IMR-90 (cell line): ENCODE results near the gene ALOX12B. TPM values are rescaled to one million over a fixed set of nuclear protein-coding genes. Genes with fewer than 3 reads are reported as not detected.

Experiments
- ATAC-seq: fragments of 200-7000 bp; cut with Tn5 transposase; 2 replicates; pipeline ENCODE4 v1.9.1; 2020; ENCODE audit warnings: low read depth, mild to moderate bottlenecking, moderate library complexity
- BruUV-seq: library from RNA; stranded (reverse); fragments of 400-500 nt; replicated peaks from 2 replicates; lab custom pipeline; 2021; lab: Mats Ljungman, UMichigan
- CTCF ChIA-PET: fragments of 300-600 bp; formaldehyde crosslinking; extraction: SDS; loops from one replicate; lab custom pipeline; 2021; ENCODE audit warnings: antibody characterized with exemption; lab: Yijun Ruan, JAX
- POLR2A ChIA-PET: fragments of 300-600 bp; sonication (Branson Sonifier 250); formaldehyde crosslinking; loops from one replicate; lab custom pipeline; 2022; ENCODE audit warnings: antibody characterized with exemption; ENCODE audit not compliant: unreplicated experiment; lab: Charles Lee
- DNase-seq: peaks from one replicate; pipeline ENCODE4 v3.0.0; 2013
- H2AFZ ChIP-seq: replicated peaks from 2 replicates; pipeline ENCODE3; 2013; ENCODE audit warnings: low read length, mild to moderate bottlenecking; ENCODE audit not compliant: poor library complexity
- H2AK5ac ChIP-seq: 2 replicates; pipeline ENCODE4 v1.6.1; 2013; ENCODE audit warnings: low read depth, low read length, inconsistent platforms
- H2AK9ac ChIP-seq: replicated peaks from 2 replicates; pipeline ENCODE3; 2013; ENCODE audit warnings: mild to moderate bottlenecking, low read depth, low read length, moderate library complexity; ENCODE audit not compliant: poor library complexity
- H2BK120ac ChIP-seq: 2 replicates; pipeline ENCODE4 v1.6.1; 2013; ENCODE audit warnings: low read depth, low read length, inconsistent platforms
- H2BK15ac ChIP-seq: 3 replicates; pipeline ENCODE4 v1.6.1; 2013; ENCODE audit warnings: low read depth, low read length, inconsistent platforms
- H2BK20ac ChIP-seq: 2 replicates; pipeline ENCODE4 v1.6.1; 2013; ENCODE audit warnings: low read depth, mild to moderate bottlenecking, inconsistent platforms, low read length, moderate library complexity
- H2BK5ac ChIP-seq: 2 replicates; pipeline ENCODE4 v1.6.1; 2013; ENCODE audit warnings: mild to moderate bottlenecking, low read depth, low read length, inconsistent platforms; ENCODE audit not compliant: poor library complexity, severe bottlenecking
- H3K14ac ChIP-seq: replicated peaks from 2 replicates; pipeline ENCODE4 v1.6.1; 2013; ENCODE audit warnings: low read depth, low read length, inconsistent platforms
- H3K18ac ChIP-seq: 2 replicates; pipeline ENCODE4 v1.6.1; 2013; ENCODE audit warnings: low read depth, low read length, control low read depth
- H3K23ac ChIP-seq: 2 replicates; pipeline ENCODE4 v1.6.1; 2013; ENCODE audit warnings: low read depth, low read length, inconsistent platforms
- H3K27ac ChIP-seq: 2 replicates; pipeline ENCODE4 v1.5.1; 2013; ENCODE audit warnings: mild to moderate bottlenecking, control low read depth, low read length; ENCODE audit not compliant: insufficient read depth
- H3K27me3 ChIP-seq: 2 replicates; pipeline ENCODE4 v1.6.1; 2013; ENCODE audit warnings: low read length; ENCODE audit not compliant: control insufficient read depth, insufficient read depth
- H3K36me3 ChIP-seq: 2 replicates; pipeline ENCODE4 v1.6.1; 2013; ENCODE audit warnings: low read length, mixed read lengths; ENCODE audit not compliant: control insufficient read depth, insufficient read depth
- H3K4ac ChIP-seq: 2 replicates; pipeline ENCODE4 v1.6.1; 2013; ENCODE audit warnings: low read depth, low read length, inconsistent platforms
- H3K4me1 ChIP-seq: 2 replicates; pipeline ENCODE4 v1.6.1; 2013; ENCODE audit warnings: low read length, mixed read lengths; ENCODE audit not compliant: control insufficient read depth, insufficient read depth
- H3K4me2 ChIP-seq: 2 replicates; pipeline ENCODE4 v1.6.1; 2013; ENCODE audit warnings: low read depth, mild to moderate bottlenecking, control low read depth, low read length, moderate library complexity
- H3K4me3 ChIP-seq: 2 replicates; pipeline ENCODE4 v1.5.1; 2013; ENCODE audit warnings: low read depth, mild to moderate bottlenecking, control low read depth, low read length, moderate library complexity; ENCODE audit not compliant: insufficient read depth
- H3K56ac ChIP-seq: 2 replicates; pipeline ENCODE4 v1.6.1; 2013; ENCODE audit warnings: low read length, inconsistent platforms; ENCODE audit not compliant: insufficient read depth; ENCODE audit errors: extremely low read depth
- H3K79me1 ChIP-seq, 2 experiments: 2 replicates each; pipeline ENCODE4 v1.6.1; 2013; ENCODE audit warnings: low read length in 2 of 2, inconsistent platforms in 1 of 2, low read depth in 1 of 2
- H3K9ac ChIP-seq: 2 replicates; pipeline ENCODE4 v1.6.1; 2013; ENCODE audit warnings: low read depth, low read length, control low read depth
- H3K9me1 ChIP-seq: 2 replicates; pipeline ENCODE4 v1.6.1; 2013; ENCODE audit warnings: low read length, inconsistent platforms; ENCODE audit not compliant: insufficient read depth
- H3K9me3 ChIP-seq: 2 replicates; pipeline ENCODE4 v1.6.1; 2013; ENCODE audit warnings: low read length; ENCODE audit not compliant: control insufficient read depth, insufficient read depth
- H4K20me1 ChIP-seq: 2 replicates; pipeline ENCODE4 v1.6.1; 2013; ENCODE audit warnings: low read length, inconsistent platforms; ENCODE audit not compliant: insufficient read depth
- H4K5ac ChIP-seq: 2 replicates; pipeline ENCODE4 v1.6.1; 2013; ENCODE audit warnings: mild to moderate bottlenecking, low read depth, low read length, control low read depth
- H4K8ac ChIP-seq, 2 experiments: 2 replicates each; pipeline ENCODE4 v1.6.1; 2013; ENCODE audit warnings: low read depth in 2 of 2, low read length in 2 of 2, control low read depth in 1 of 2, inconsistent platforms in 1 of 2
- H4K91ac ChIP-seq: 2 replicates; pipeline ENCODE4 v1.6.1; 2013; ENCODE audit warnings: low read depth, low read length, inconsistent platforms; ENCODE audit not compliant: insufficient read depth
- BHLHE40 ChIP-seq: fragments of 150-350 bp; IDR thresholded peaks from 2 replicates; pipeline ENCODE4 v1.6.1; 2016; ENCODE audit warnings: mild to moderate bottlenecking, low read depth, low read length
- CEBPB ChIP-seq: IDR thresholded peaks from 2 replicates; pipeline ENCODE4 v1.6.1; 2012; ENCODE audit warnings: low read depth, low read length, improper control_type of control experiment
- CHD1 ChIP-seq: IDR thresholded peaks from 2 replicates; pipeline ENCODE4 v1.6.1; 2012; ENCODE audit warnings: low read depth, low read length, improper control_type of control experiment
- ELK1 ChIP-seq: fragments of 150-350 bp; IDR thresholded peaks from 2 replicates; pipeline ENCODE4 v1.6.1; 2016; ENCODE audit warnings: low read depth, mild to moderate bottlenecking, low read length, moderate library complexity, borderline replicate concordance
- FOS ChIP-seq: fragments of 150-350 bp; IDR thresholded peaks from 2 replicates; pipeline ENCODE4 v1.6.1; 2016; ENCODE audit warnings: low read depth, low read length
- MAFK ChIP-seq: IDR thresholded peaks from 2 replicates; pipeline ENCODE4 v1.6.1; 2012; ENCODE audit warnings: low read depth, low read length, improper control_type of control experiment
- MAZ ChIP-seq: IDR thresholded peaks from 2 replicates; pipeline ENCODE4 v1.6.1; 2012; ENCODE audit warnings: low read depth, mild to moderate bottlenecking, low read length, improper control_type of control experiment, moderate library complexity, borderline replicate concordance
- MXI1 ChIP-seq: IDR thresholded peaks from 2 replicates; pipeline ENCODE4 v1.6.1; 2012; ENCODE audit warnings: low read depth, mild to moderate bottlenecking, low read length, moderate library complexity, borderline replicate concordance
- NFE2L2 ChIP-seq: fragments of 150-350 bp; IDR thresholded peaks from 2 replicates; pipeline ENCODE4 v1.6.1; 2016; ENCODE audit warnings: low read depth, mild to moderate bottlenecking, low read length
- POLR2A ChIP-seq: IDR thresholded peaks from 2 replicates; pipeline ENCODE4 v1.6.1; 2012; ENCODE audit warnings: mild to moderate bottlenecking, low read depth, low read length
- RAD21 ChIP-seq: IDR thresholded peaks from 2 replicates; pipeline ENCODE4 v1.6.1; 2012; ENCODE audit warnings: low read length, improper control_type of control experiment
- RCOR1 ChIP-seq: IDR thresholded peaks from 2 replicates; pipeline ENCODE4 v1.6.1; 2012; ENCODE audit warnings: mild to moderate bottlenecking, low read length, improper control_type of control experiment; ENCODE audit not compliant: insufficient replicate concordance
- RFX5 ChIP-seq: IDR thresholded peaks from 2 replicates; pipeline ENCODE4 v1.8.0; 2012; ENCODE audit warnings: low read depth, mild to moderate bottlenecking, low read length, moderate library complexity
- SMC3 ChIP-seq: fragments of 150-350 bp; IDR thresholded peaks from 2 replicates; pipeline ENCODE4 v1.6.1; 2016; ENCODE audit warnings: low read depth, mild to moderate bottlenecking, antibody characterized with exemption, low read length, moderate library complexity
- WGBS, 2 experiments: methylation state at CpG; one replicate each; pipeline versions ENCODE4 v1.1.5 to v1.1.7; 2013; ENCODE audit warnings: missing lambda C conversion rate in 2 of 2; ENCODE audit not compliant: insufficient read length in 1 of 2; ENCODE audit errors: extremely low coverage in 2 of 2; 5-methylcytosine and 5-hydroxymethylcytosine counted together
- dilution Hi-C: fragments of 300-500 bp; cut with HindIII; formaldehyde crosslinking; loops from one replicate; pipeline ENCODE4 v1.14.3; 2018; ENCODE audit warnings: low sequenced_read_pairs; ENCODE audit not compliant: unreplicated experiment
- in situ Hi-C: fragments of 300-500 bp; cut with MboI; formaldehyde crosslinking; loops from 3 replicates; pipeline ENCODE4 v1.14.3; 2019; ENCODE audit warnings: low sequenced_read_pairs, inconsistent platforms, mixed read lengths
- intact Hi-C: fragments of 100-400 bp; cut with micrococcal nuclease; formaldehyde crosslinking; loops from 2 replicates; pipeline ENCODE4 v1.10.0; 2022
- polyA plus RNA-seq, 3 experiments: library from polyadenylated mRNA; depleted of rRNA; stranded (reverse); fragments of >200 nt; gene quantifications; 2 replicates each; pipeline ENCODE4 v1.2.3, GENCODE V29; 2012; ENCODE audit warnings: low replicate concordance in 1 of 3
- total RNA-seq: library from RNA; depleted of rRNA; stranded (reverse); fragments of >200 nt; gene quantifications from 2 replicates; pipeline ENCODE4 v1.2.3, GENCODE V29; 2012
- TF ChIP-seq, protein P1 (sequence below): fragments of 150-350 bp; IDR thresholded peaks from 2 replicates; pipeline ENCODE4 v1.6.1; 2017; ENCODE audit warnings: mild to moderate bottlenecking, antibody characterized with exemption, low read length, low read depth
- TF ChIP-seq, protein P2 (sequence below): conservative IDR thresholded peaks from 2 replicates; pipeline ENCODE4 v1.5.1; 2012; ENCODE audit warnings: mild to moderate bottlenecking, low read depth, low read length, improper control_type of control experiment

Gene ALOX12B
- total and polyA plus RNA-seq, 2 of the 4 experiments (the other 2 are of a cell fraction), result not detected

DNA sequence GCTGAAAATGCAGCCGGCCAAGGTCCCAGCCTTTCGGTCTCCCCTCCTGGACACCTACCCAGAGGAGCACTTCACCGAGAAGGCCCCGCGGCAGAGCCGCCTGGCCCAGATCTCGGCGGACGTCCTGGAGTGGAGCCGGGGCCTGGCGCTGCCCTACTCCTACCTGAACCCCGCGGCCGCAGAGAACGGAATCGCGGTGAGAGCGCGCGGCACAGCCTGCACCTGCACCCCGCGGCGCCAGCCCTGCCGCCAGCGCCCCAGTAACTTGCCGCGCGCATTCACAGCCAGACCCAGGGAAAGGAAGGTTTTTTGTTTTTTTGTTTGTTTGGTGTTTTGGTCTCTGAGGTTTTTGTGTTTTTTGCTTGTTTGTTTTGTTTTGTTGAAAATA, 15.2 kb downstream of the ALOX12B start:
- WGBS, 2 experiments, result 0% methylated on average over 6 of the region's 28 CpGs; no CpG with 5 or more reads in 1 of the 2 experiments
- ATAC-seq, result no peak
- dilution Hi-C loops, result no loop called here

More for the DNA sequence above, 15.2 kb downstream of the ALOX12B start:
- H3K56ac ChIP-seq, result no peak overlapping the region
- no peak for TF ChIP-seq POLR2A
- no peak for TF ChIP-seq ELK1
- no peak for TF ChIP-seq BHLHE40
- no peak for TF ChIP-seq CHD1
- no peak for TF ChIP-seq FOS
- no peak for TF ChIP-seq CEBPB
- TF ChIP-seq, protein P1, sequence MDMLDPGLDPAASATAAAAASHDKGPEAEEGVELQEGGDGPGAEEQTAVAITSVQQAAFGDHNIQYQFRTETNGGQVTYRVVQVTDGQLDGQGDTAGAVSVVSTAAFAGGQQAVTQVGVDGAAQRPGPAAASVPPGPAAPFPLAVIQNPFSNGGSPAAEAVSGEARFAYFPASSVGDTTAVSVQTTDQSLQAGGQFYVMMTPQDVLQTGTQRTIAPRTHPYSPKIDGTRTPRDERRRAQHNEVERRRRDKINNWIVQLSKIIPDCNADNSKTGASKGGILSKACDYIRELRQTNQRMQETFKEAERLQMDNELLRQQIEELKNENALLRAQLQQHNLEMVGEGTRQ, result no peak
- no peak for TF ChIP-seq MAZ
- TF ChIP-seq RCOR1, result no peak
- TF ChIP-seq RFX5, result no peak
- no peak for TF ChIP-seq RAD21
- TF ChIP-seq, protein P2, sequence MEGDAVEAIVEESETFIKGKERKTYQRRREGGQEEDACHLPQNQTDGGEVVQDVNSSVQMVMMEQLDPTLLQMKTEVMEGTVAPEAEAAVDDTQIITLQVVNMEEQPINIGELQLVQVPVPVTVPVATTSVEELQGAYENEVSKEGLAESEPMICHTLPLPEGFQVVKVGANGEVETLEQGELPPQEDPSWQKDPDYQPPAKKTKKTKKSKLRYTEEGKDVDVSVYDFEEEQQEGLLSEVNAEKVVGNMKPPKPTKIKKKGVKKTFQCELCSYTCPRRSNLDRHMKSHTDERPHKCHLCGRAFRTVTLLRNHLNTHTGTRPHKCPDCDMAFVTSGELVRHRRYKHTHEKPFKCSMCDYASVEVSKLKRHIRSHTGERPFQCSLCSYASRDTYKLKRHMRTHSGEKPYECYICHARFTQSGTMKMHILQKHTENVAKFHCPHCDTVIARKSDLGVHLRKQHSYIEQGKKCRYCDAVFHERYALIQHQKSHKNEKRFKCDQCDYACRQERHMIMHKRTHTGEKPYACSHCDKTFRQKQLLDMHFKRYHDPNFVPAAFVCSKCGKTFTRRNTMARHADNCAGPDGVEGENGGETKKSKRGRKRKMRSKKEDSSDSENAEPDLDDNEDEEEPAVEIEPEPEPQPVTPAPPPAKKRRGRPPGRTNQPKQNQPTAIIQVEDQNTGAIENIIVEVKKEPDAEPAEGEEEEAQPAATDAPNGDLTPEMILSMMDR, result no peak
- no peak for TF ChIP-seq MAFK
- no peak for TF ChIP-seq MXI1
- TF ChIP-seq NFE2L2, result no peak
- no peak for TF ChIP-seq SMC3
- H3K4me3 ChIP-seq, result no peak overlapping the region
- in situ Hi-C loops (loop anchor here (5.0 kb wide), 1 partner anchor 45 kb away; the partner anchor contains the start of gene ALOXE3), intact Hi-C loops (no loop called here)
- H3K4me1 ChIP-seq, result no peaks in the 10 kb centered on the region
- H4K8ac ChIP-seq, result no peak overlapping the region
- H2BK20ac ChIP-seq, result no peak overlapping the region
- H3K4me2 ChIP-seq, result no peak overlapping the region
- H2BK120ac ChIP-seq, result no peak overlapping the region
- DNase-seq, result no peak
- no peaks in the 10 kb centered on the region for H3K36me3 ChIP-seq
- H3K27ac ChIP-seq, result no peak overlapping the region
- peaks cover 88% of the 10 kb centered on the region for H3K27me3 ChIP-seq
- no peak overlapping the region for H3K9ac ChIP-seq
- H2BK15ac ChIP-seq, result no peak overlapping the region
- no peak overlapping the region for H2AK5ac ChIP-seq
- H3K18ac ChIP-seq, result no peak overlapping the region
- no peak overlapping the region for H2BK5ac ChIP-seq
- H3K9me3 ChIP-seq, result no peaks in the 10 kb centered on the region
- H3K14ac ChIP-seq, result no peak overlapping the region
- H2AFZ ChIP-seq, result no peak overlapping the region
- H3K9me1 ChIP-seq, result no peaks in the 10 kb centered on the region
- no peaks in the 10 kb centered on the region for H4K20me1 ChIP-seq
- ChIA-PET CTCF (no interaction called here), POLR2A (no interaction called here)
- no peak overlapping the region for H2AK9ac ChIP-seq
- no peaks in the 10 kb centered on the region for H3K79me1 ChIP-seq
- no peak overlapping the region for H4K91ac ChIP-seq
- no peak overlapping the region for H4K5ac ChIP-seq
- no TSS peak for BruUV-seq
- no peak overlapping the region for H3K23ac ChIP-seq
- H3K4ac ChIP-seq, result no peak overlapping the region
